H1 (cell line): Measurements from ENCODE around the gene GJB6. TPM values are rescaled to one million over a fixed set of nuclear protein-coding genes. Genes with fewer than 3 reads are reported as not detected.

Experiments
- CTCF ChIA-PET: fragments of 300-600 bp; sonication (Branson Sonifier 250); formaldehyde crosslinking; loops from one replicate; lab custom pipeline; 2021; ENCODE audit not compliant: partially characterized antibody; lab: Charles Lee
- POLR2A ChIA-PET: fragments of 300-600 bp; sonication (Branson Sonifier 250); formaldehyde crosslinking; loops from one replicate; lab custom pipeline; 2021; ENCODE audit warnings: inconsistent platforms; ENCODE audit not compliant: partially characterized antibody; lab: Charles Lee
- DNase-seq, 2 experiments: peaks; one replicate each; pipeline versions ENCODE4 v3.0.0 to v3.0.0-alpha.2; 2010 to 2022; ENCODE audit warnings: low spot score in 2 of 2, low read depth in 1 of 2, mixed read lengths in 1 of 2
- FAIRE-seq: peaks from 2 replicates; lab custom pipeline; 2011; peaks lifted over from hg19 to GRCh38; lab: Jason Lieb, UNC
- H2AFZ ChIP-seq: 2 replicates; pipeline ENCODE4 v1.8.1; 2012; ENCODE audit warnings: low read length, inconsistent platforms
- H2AK5ac ChIP-seq: 2 replicates; pipeline ENCODE4 v1.6.1; 2013; ENCODE audit warnings: low read depth, low read length
- H2BK120ac ChIP-seq: replicated peaks from 2 replicates; pipeline ENCODE3; 2013; ENCODE audit warnings: low read depth, low read length, inconsistent platforms
- H2BK12ac ChIP-seq: 2 replicates; pipeline ENCODE4 v1.6.1; 2013; ENCODE audit warnings: low read depth, low read length
- H2BK15ac ChIP-seq: 2 replicates; pipeline ENCODE4 v1.6.1; 2013; ENCODE audit warnings: low read length
- H2BK20ac ChIP-seq: 2 replicates; pipeline ENCODE4 v1.6.1; 2013; ENCODE audit warnings: low read length
- H2BK5ac ChIP-seq: 2 replicates; pipeline ENCODE4 v1.6.1; 2013; ENCODE audit warnings: low read depth, low read length
- H3K14ac ChIP-seq: 2 replicates; pipeline ENCODE4 v1.6.1; 2013; ENCODE audit warnings: inconsistent platforms; ENCODE audit not compliant: insufficient read length
- H3K18ac ChIP-seq: 2 replicates; pipeline ENCODE4 v1.6.1; 2013; ENCODE audit warnings: low read length; ENCODE audit errors: extremely low read depth
- H3K23ac ChIP-seq: 2 replicates; pipeline ENCODE4 v1.6.1; 2013; ENCODE audit warnings: inconsistent platforms; ENCODE audit not compliant: insufficient read length
- H3K23me2 ChIP-seq: 2 replicates; pipeline ENCODE4 v1.6.1; 2013; ENCODE audit warnings: low read depth, low read length
- H3K27ac ChIP-seq: 2 replicates; pipeline ENCODE4 v1.6.1; 2011; ENCODE audit warnings: low read depth, low read length, inconsistent platforms
- H3K27me3 ChIP-seq, 4 experiments: replicated peaks in 1 of 4; 1 replicate in 1 of 4; 2 replicates in 3 of 4; pipeline versions ENCODE4 v1.6.1 to v1.8.1; 2011 to 2013; ENCODE audit warnings: low read length in 3 of 4, mild to moderate bottlenecking in 3 of 4, inconsistent platforms in 2 of 4, mixed read lengths in 2 of 4, moderate library complexity in 1 of 4; ENCODE audit not compliant: control insufficient read depth in 3 of 4, insufficient read depth in 3 of 4; ENCODE audit errors: extremely low read depth in 1 of 4
- H3K36me3 ChIP-seq, 4 experiments: 2 replicates each; pipeline versions ENCODE4 v1.6.1 to v1.8.1; 2011 to 2013; ENCODE audit warnings: mild to moderate bottlenecking in 4 of 4, low read length in 3 of 4, moderate library complexity in 2 of 4, control low read depth in 1 of 4, inconsistent platforms in 1 of 4; ENCODE audit not compliant: insufficient read depth in 4 of 4, control insufficient read depth in 2 of 4
- H3K4ac ChIP-seq: replicated peaks from 2 replicates; pipeline ENCODE3; 2013; ENCODE audit warnings: low read length, low read depth, mixed read lengths, inconsistent platforms; ENCODE audit not compliant: insufficient read length
- H3K4me1 ChIP-seq, 4 experiments: replicated peaks in 1 of 4; 1 replicate in 1 of 4; 2 replicates in 3 of 4; pipeline versions ENCODE4 v1.6.1 to v1.8.1; 2011 to 2013; ENCODE audit warnings: low read length in 3 of 4, inconsistent platforms in 2 of 4, mixed read lengths in 1 of 4; ENCODE audit not compliant: insufficient read depth in 4 of 4, control insufficient read depth in 3 of 4
- H3K4me2 ChIP-seq, 2 experiments: 2 replicates each; pipeline versions ENCODE4 v1.6.1 to v1.8.1; 2011 to 2013; ENCODE audit warnings: low read depth in 2 of 2, low read length in 2 of 2, control low read depth in 1 of 2, inconsistent platforms in 1 of 2, mild to moderate bottlenecking in 1 of 2; ENCODE audit not compliant: insufficient read depth in 1 of 2
- H3K4me3 ChIP-seq, 4 experiments: fragments of 200-600, 300-600 bp in 1 of 4; sonication (generic), shearing (Covaris generic), sonication (Bioruptor Twin) in 1 of 4; 2 replicates each; pipeline versions ENCODE4 v1.5.1 to v1.8.1; 2011 to 2016; ENCODE audit warnings: low read length in 4 of 4, low read depth in 3 of 4, control low read depth in 2 of 4, inconsistent platforms in 2 of 4, mild to moderate bottlenecking in 2 of 4, mixed read lengths in 1 of 4, moderate library complexity in 1 of 4; ENCODE audit not compliant: insufficient read depth in 2 of 4; ENCODE audit errors: extremely low read depth in 1 of 4
- H3K56ac ChIP-seq: replicated peaks from 2 replicates; pipeline ENCODE3; 2013; ENCODE audit warnings: low read depth, mild to moderate bottlenecking, mixed read lengths, low read length, inconsistent platforms; ENCODE audit not compliant: insufficient read length
- H3K79me1 ChIP-seq: 2 replicates; pipeline ENCODE4 v1.6.1; 2013; ENCODE audit warnings: low read depth, low read length, control low read depth
- H3K79me2 ChIP-seq, 2 experiments: 2 replicates each; pipeline versions ENCODE4 v1.6.1 to v1.8.1; 2012 to 2013; ENCODE audit warnings: low read length in 2 of 2, mild to moderate bottlenecking in 2 of 2, inconsistent platforms in 1 of 2; ENCODE audit not compliant: insufficient read depth in 2 of 2, control insufficient read depth in 1 of 2
- H3K9ac ChIP-seq, 4 experiments: replicated peaks in 1 of 4; 1 replicate in 1 of 4; 2 replicates in 3 of 4; pipeline versions ENCODE4 v1.6.1 to v1.8.1; 2011 to 2013; ENCODE audit warnings: low read depth in 3 of 4, low read length in 3 of 4, control low read depth in 2 of 4, mild to moderate bottlenecking in 2 of 4, moderate library complexity in 2 of 4, inconsistent platforms in 1 of 4; ENCODE audit errors: extremely low read depth in 1 of 4
- H3K9me3 ChIP-seq, 2 experiments: 2 replicates each; pipeline versions ENCODE4 v1.6.1 to v1.8.1; 2012 to 2013; ENCODE audit warnings: mild to moderate bottlenecking in 2 of 2, moderate library complexity in 2 of 2, control low read depth in 1 of 2, inconsistent platforms in 1 of 2, low read depth in 1 of 2, low read length in 1 of 2, mixed read lengths in 1 of 2; ENCODE audit not compliant: insufficient read depth in 2 of 2
- H4K20me1 ChIP-seq, 2 experiments: replicated peaks in 1 of 2; 2 replicates each; pipeline versions ENCODE3 to v1.8.1; 2011 to 2013; ENCODE audit warnings: inconsistent platforms in 2 of 2, low read length in 2 of 2, mild to moderate bottlenecking in 1 of 2; ENCODE audit not compliant: insufficient read depth in 2 of 2, control insufficient read depth in 1 of 2
- H4K5ac ChIP-seq: 2 replicates; pipeline ENCODE4 v1.6.1; 2013; ENCODE audit warnings: low read length, low read depth, mixed read lengths, inconsistent platforms; ENCODE audit not compliant: insufficient read length
- H4K8ac ChIP-seq: 2 replicates; pipeline ENCODE4 v1.8.0; 2013; ENCODE audit warnings: mild to moderate bottlenecking, moderate library complexity, low read length, inconsistent platforms; ENCODE audit not compliant: insufficient read depth; ENCODE audit errors: extremely low read depth
- H4K91ac ChIP-seq: replicated peaks from 2 replicates; pipeline ENCODE3; 2013; ENCODE audit warnings: low read length, mixed read lengths, inconsistent platforms; ENCODE audit not compliant: insufficient read length
- ASH2L ChIP-seq: fragments of 200-600, 300-600 bp; sonication (generic); IDR thresholded peaks from one replicate; pipeline ENCODE4 v1.7.1; 2017; ENCODE audit warnings: low read length
- GABPA ChIP-seq: IDR thresholded peaks from 2 replicates; pipeline ENCODE4 v1.6.1; 2011; ENCODE audit warnings: mild to moderate bottlenecking, low read length, moderate library complexity, borderline replicate concordance; ENCODE audit not compliant: insufficient read depth
- NRF1 ChIP-seq: IDR thresholded peaks from 2 replicates; pipeline ENCODE4 v1.6.1; 2011; ENCODE audit warnings: mild to moderate bottlenecking, low read depth, low read length, improper control_type of control experiment
- POU5F1 ChIP-seq: IDR thresholded peaks from 2 replicates; pipeline ENCODE4 v1.6.1; 2011; ENCODE audit warnings: low read depth, mild to moderate bottlenecking, low read length, moderate library complexity
- RAD21 ChIP-seq, 2 experiments: IDR thresholded peaks in 1 of 2; conservative IDR thresholded peaks in 1 of 2; 2 replicates each; pipeline ENCODE4 v1.6.1; 2011; ENCODE audit warnings: low read depth in 2 of 2, low read length in 2 of 2, improper control_type of control experiment in 1 of 2, inconsistent platforms in 1 of 2, mild to moderate bottlenecking in 1 of 2, moderate library complexity in 1 of 2
- SAP30 ChIP-seq: fragments of 300-600 bp; sonication (generic); IDR thresholded peaks from 2 replicates; pipeline ENCODE4 v1.7.1; 2012; ENCODE audit warnings: low read length, moderate library complexity, mild to moderate bottlenecking, inconsistent platforms; ENCODE audit not compliant: insufficient read depth, insufficient replicate concordance
- TAF1 ChIP-seq: IDR thresholded peaks from 2 replicates; pipeline ENCODE4 v1.6.1; 2011; ENCODE audit warnings: mild to moderate bottlenecking, low read depth, low read length
- TEAD4 ChIP-seq: IDR thresholded peaks from 2 replicates; pipeline ENCODE4 v1.6.1; 2012; ENCODE audit warnings: low read depth, low read length, inconsistent platforms, mixed read lengths
- WGBS, 2 experiments: shearing (Covaris generic) in 1 of 2; methylation state at CpG; one replicate each; pipeline versions ENCODE4 v1.1.6 to v1.1.7; 2013 to 2015; ENCODE audit warnings: low lambda C conversion rate in 2 of 2, mixed read lengths in 2 of 2, inconsistent platforms in 1 of 2, low coverage in 1 of 2, missing lambda C conversion rate in 1 of 2; ENCODE audit not compliant: insufficient replicate concordance in 2 of 2, insufficient coverage in 1 of 2, insufficient read length in 1 of 2; ENCODE audit errors: extremely low coverage in 1 of 2, missing lambda C conversion rate in 1 of 2; 5-methylcytosine and 5-hydroxymethylcytosine counted together
- polyA plus RNA-seq, 7 experiments: library from polyadenylated mRNA; depleted of rRNA in 3 of 7; stranded (reverse) in 5 of 7; unstranded in 2 of 7; fragments of >200 nt in 5 of 7; fragments of 200-250 nt in 2 of 7; gene quantifications; 1 replicate in 5 of 7; 2 replicates in 1 of 7; 4 replicates in 1 of 7; pipeline versions ENCODE4 v1.2.1 to v1.2.3, GENCODE V29; 2011 to 2013; ENCODE audit warnings: missing spikeins in 2 of 7, mixed read lengths in 2 of 7
- total RNA-seq: library from RNA; stranded (reverse); fragmentation: NEBNext Ultra II Directional; extraction: Animal tissue kit (Norgen Biotek cat#: 25700); gene quantifications from 2 replicates; pipeline ENCODE4 v1.2.1, GENCODE V29; 2021
- TF ChIP-seq, protein P1 (sequence below): IDR thresholded peaks from 2 replicates; pipeline ENCODE4 v1.6.1; 2011; ENCODE audit warnings: low read depth, mild to moderate bottlenecking, low read length; ENCODE audit not compliant: insufficient read depth
- TF ChIP-seq, protein P2 (sequence below): IDR thresholded peaks from 2 replicates; pipeline ENCODE4 v1.6.1; 2012; ENCODE audit warnings: inconsistent platforms

The GJB6 gene
- total and polyA plus RNA-seq, 2 of the 8 experiments (the other 6 are each of a cell fraction or from before 2014, with no cell fraction given) = not detected

DNA sequence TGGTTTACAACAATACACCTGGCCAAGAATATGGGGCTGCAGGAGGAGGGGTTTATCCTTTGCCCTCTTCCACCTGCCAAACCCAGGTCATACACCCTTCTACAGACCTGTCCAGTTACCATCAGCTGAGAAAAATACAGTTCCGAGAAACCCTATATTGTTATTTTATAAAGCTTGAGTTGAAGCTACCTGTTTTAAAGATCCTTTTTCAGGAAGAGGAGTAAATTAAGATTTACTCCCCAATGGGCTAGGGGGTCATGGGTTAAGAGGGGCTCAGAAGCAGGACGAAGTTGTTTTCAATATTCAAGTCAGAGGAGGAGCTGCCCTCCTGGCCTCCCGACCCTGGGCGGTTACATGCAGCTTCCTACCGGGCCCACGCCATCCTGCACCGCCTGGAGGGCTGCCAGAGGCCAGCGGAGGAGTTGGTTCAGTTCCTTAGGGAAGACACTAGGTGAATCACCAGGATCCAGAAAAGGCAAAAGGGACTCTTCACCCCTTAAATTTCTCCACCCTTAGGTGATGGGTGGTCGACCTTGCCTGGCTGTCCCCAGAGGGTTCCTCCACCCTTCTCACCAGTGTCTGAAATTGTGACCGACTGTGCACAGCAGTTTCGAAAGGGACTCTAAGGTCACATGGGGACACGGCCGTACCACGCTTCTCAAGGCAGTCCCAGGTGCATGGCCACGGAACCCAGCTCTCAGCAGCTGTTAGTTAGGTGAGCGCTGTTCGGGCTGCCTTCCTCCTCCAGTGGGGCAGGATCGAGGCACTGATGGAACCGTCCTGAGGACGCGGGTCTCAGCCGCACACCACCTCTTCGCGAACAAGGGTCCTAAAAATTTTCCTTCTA is 40.6 kb downstream of the GJB6 start:
- FAIRE-seq (no peak), DNase-seq (peak in 1 of 2 experiments; percentile 55)
- 25% methylated on average over 24 of the region's 24 CpGs; no CpG with 5 or more reads in 1 of the 2 experiments for WGBS, 2 experiments
- H3K14ac ChIP-seq = no peak overlapping the region
- 0 out of 2 replicates have a peak overlapping the region, but pooled peaks have one; percentile 6 for H2AFZ ChIP-seq
- H3K79me2 ChIP-seq = no peaks in the 10 kb centered on the region
- H2BK20ac ChIP-seq = no peak overlapping the region
- H3K27me3 ChIP-seq = peaks cover 52 to 77% (median 75%) of the 10 kb centered on the region in 4 experiments
- no peaks in the 10 kb centered on the region for H3K9me3 ChIP-seq
- no peak overlapping the region for H3K56ac ChIP-seq
- H4K5ac ChIP-seq = no peak overlapping the region
- H2BK120ac ChIP-seq = no peak overlapping the region
- no peak overlapping the region for H3K23ac ChIP-seq
- H2BK5ac ChIP-seq = no peak overlapping the region
- no peak overlapping the region; the same call in 1 of the 2 replicates for H4K8ac ChIP-seq
- H3K4me3 ChIP-seq = peak overlapping the region; percentile 7 to 63 (median 42); a peak in 7 of 8 replicates
- H4K91ac ChIP-seq = no peak overlapping the region
- H3K4me1 ChIP-seq = peaks cover 0 to 13% (median 5%) of the 10 kb centered on the region in 4 experiments; a peak in 6 of 7 replicates
- H3K79me1 ChIP-seq = no peaks in the 10 kb centered on the region; the same call in 1 of the 2 replicates
- H3K23me2 ChIP-seq = peaks cover 6% of the 10 kb centered on the region; the same call in 1 of the 2 replicates
- H2BK12ac ChIP-seq = no peak overlapping the region; the same call in 1 of the 2 replicates
- H3K27ac ChIP-seq = no peak overlapping the region
- POLR2A ChIA-PET = no interaction called here
- H3K36me3 ChIP-seq = no peaks in the 10 kb centered on the region; a peak in 1 of 8 replicates
- no peak overlapping the region for H3K18ac ChIP-seq
- no peak overlapping the region for H2AK5ac ChIP-seq
- CTCF ChIA-PET = interaction anchor here (0.7 to 2.1 kb wide), 6 partner anchors 10 to 301 kb away, joined by 3 to 17 read pairs (median 5); no protein-coding TSS in a partner anchor
- H4K20me1 ChIP-seq = peaks cover 0 to 9% of the 10 kb centered on the region in 2 experiments
- H3K9ac ChIP-seq = 0 out of 7 replicates have a peak overlapping the region, but pooled peaks of 1 of the 4 experiments have one; percentile 36
- H3K4me2 ChIP-seq = peak overlapping the region; percentile 59 to 79
- no peak overlapping the region for H3K4ac ChIP-seq
- H2BK15ac ChIP-seq = no peak overlapping the region
- TF ChIP-seq POU5F1 (no peak), TEAD4 (no peak), RAD21 (IDR thresholded peaks at IDR 0.05 in 1 of 2, conservative IDR thresholded peaks at IDR 0.05 in 1 of 2; ENCODE audit: low read depth in 2 of 2, low read length in 2 of 2) (no peak), SAP30 (no peak), GABPA (no peak), ASH2L (no peak), TAF1 (no peak), NRF1 (no peak)
- TF ChIP-seq, protein P1, sequence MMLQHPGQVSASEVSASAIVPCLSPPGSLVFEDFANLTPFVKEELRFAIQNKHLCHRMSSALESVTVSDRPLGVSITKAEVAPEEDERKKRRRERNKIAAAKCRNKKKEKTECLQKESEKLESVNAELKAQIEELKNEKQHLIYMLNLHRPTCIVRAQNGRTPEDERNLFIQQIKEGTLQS = no peak
- TF ChIP-seq, protein P2, sequence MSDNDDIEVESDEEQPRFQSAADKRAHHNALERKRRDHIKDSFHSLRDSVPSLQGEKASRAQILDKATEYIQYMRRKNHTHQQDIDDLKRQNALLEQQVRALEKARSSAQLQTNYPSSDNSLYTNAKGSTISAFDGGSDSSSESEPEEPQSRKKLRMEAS = 0 out of 2 replicates have a peak, but pooled peaks have one; percentile 4
